ENCODE measurements around the gene KNDC1.

GRCh38 chr10:133268532-133268931, 108.5 kb downstream of the KNDC1 start:
- TF ChIP-seq CTCF (IDR thresholded peaks at IDR 0.05; ENCODE audit: low read depth, low read length) (no peak), EZH2phosphoT487 (IDR thresholded peaks at IDR 0.05; ENCODE audit: low read depth) (no peak)
